Measurements from ENCODE around the gene SPATA1.

- TF ChIP-seq RCOR1 (IDR thresholded peaks at IDR 0.05; ENCODE audit: borderline replicate concordance in 1 of 2, low read depth in 2 of 2, low read length in 2 of 2) (no peak), PTBP1 (IDR thresholded peaks at IDR 0.05; ENCODE audit: low read depth, low read length) (no peak), THRA (IDR thresholded peaks at IDR 0.05) (no peak), TAF1 (IDR thresholded peaks at IDR 0.05; ENCODE audit: control insufficient read depth, extremely low read depth, insufficient read depth, low read length, severe bottlenecking) (no peak), PML (IDR thresholded peaks at IDR 0.05; ENCODE audit: low read length) (no peak), EP400 (IDR thresholded peaks at IDR 0.05) (no peak), MTA2 (IDR thresholded peaks at IDR 0.05; ENCODE audit: low read depth) (no peak), BRF2 (IDR thresholded peaks at IDR 0.05; ENCODE audit: borderline replicate concordance, insufficient read depth, insufficient read length) (no peak), ZNF445 (CRISPR knock-in tag; IDR thresholded peaks at IDR 0.05; ENCODE audit: low read depth) (no peak), RBM14 (IDR thresholded peaks at IDR 0.05; ENCODE audit: borderline replicate concordance, insufficient read depth, low read depth, low read length) (no peak)
- TF ChIP-seq, protein P1, sequence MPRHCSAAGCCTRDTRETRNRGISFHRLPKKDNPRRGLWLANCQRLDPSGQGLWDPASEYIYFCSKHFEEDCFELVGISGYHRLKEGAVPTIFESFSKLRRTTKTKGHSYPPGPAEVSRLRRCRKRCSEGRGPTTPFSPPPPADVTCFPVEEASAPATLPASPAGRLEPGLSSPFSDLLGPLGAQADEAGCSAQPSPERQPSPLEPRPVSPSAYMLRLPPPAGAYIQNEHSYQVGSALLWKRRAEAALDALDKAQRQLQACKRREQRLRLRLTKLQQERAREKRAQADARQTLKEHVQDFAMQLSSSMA (CRISPR knock-in tag; IDR thresholded peaks at IDR 0.05) = no peak
- TF ChIP-seq, protein P2, sequence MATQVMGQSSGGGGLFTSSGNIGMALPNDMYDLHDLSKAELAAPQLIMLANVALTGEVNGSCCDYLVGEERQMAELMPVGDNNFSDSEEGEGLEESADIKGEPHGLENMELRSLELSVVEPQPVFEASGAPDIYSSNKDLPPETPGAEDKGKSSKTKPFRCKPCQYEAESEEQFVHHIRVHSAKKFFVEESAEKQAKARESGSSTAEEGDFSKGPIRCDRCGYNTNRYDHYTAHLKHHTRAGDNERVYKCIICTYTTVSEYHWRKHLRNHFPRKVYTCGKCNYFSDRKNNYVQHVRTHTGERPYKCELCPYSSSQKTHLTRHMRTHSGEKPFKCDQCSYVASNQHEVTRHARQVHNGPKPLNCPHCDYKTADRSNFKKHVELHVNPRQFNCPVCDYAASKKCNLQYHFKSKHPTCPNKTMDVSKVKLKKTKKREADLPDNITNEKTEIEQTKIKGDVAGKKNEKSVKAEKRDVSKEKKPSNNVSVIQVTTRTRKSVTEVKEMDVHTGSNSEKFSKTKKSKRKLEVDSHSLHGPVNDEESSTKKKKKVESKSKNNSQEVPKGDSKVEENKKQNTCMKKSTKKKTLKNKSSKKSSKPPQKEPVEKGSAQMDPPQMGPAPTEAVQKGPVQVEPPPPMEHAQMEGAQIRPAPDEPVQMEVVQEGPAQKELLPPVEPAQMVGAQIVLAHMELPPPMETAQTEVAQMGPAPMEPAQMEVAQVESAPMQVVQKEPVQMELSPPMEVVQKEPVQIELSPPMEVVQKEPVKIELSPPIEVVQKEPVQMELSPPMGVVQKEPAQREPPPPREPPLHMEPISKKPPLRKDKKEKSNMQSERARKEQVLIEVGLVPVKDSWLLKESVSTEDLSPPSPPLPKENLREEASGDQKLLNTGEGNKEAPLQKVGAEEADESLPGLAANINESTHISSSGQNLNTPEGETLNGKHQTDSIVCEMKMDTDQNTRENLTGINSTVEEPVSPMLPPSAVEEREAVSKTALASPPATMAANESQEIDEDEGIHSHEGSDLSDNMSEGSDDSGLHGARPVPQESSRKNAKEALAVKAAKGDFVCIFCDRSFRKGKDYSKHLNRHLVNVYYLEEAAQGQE (IDR thresholded peaks at IDR 0.05; ENCODE audit: borderline replicate concordance) = no peak
- TF ChIP-seq, protein P2 (CRISPR knock-in tag; IDR thresholded peaks at IDR 0.05; ENCODE audit: low read depth) = no peak
- TF ChIP-seq, protein P3, sequence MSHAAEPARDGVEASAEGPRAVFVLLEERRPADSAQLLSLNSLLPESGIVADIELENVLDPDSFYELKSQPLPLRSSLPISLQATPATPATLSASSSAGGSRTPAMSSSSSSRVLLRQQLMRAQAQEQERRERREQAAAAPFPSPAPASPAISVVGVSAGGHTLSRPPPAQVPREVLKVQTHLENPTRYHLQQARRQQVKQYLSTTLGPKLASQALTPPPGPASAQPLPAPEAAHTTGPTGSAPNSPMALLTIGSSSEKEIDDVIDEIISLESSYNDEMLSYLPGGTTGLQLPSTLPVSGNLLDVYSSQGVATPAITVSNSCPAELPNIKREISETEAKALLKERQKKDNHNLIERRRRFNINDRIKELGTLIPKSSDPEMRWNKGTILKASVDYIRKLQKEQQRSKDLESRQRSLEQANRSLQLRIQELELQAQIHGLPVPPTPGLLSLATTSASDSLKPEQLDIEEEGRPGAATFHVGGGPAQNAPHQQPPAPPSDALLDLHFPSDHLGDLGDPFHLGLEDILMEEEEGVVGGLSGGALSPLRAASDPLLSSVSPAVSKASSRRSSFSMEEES (CRISPR knock-in tag; IDR thresholded peaks at IDR 0.05) = no peak
Observed at GRCh38 chr1:84525779-84526178, 19.6 kb downstream of the SPATA1 start.
